K562 (cell line): Measurements from ENCODE around the gene CNDP1. TPM values are rescaled to one million over a fixed set of nuclear protein-coding genes. Genes with fewer than 3 reads are reported as not detected.

Experiments used
- ATF7 ChIP-seq: fragments of 450-650 bp; IDR thresholded peaks from 2 replicates; pipeline ENCODE4 v1.7.1; 2014; ENCODE audit warnings: mild to moderate bottlenecking, moderate library complexity
- BCL6 ChIP-seq: fragments of 250-450 bp; sonication (Bioruptor Pico); IDR thresholded peaks from 2 replicates; pipeline ENCODE4 v1.4.0; 2020
- BRF2 ChIP-seq: IDR thresholded peaks from 3 replicates; pipeline ENCODE4 v1.6.1; 2011; ENCODE audit warnings: borderline replicate concordance, mild to moderate bottlenecking; ENCODE audit not compliant: insufficient read length, insufficient read depth
- CBX3 ChIP-seq, 2 experiments: IDR thresholded peaks; 1 replicate in 1 of 2; 2 replicates in 1 of 2; pipeline ENCODE4 v1.6.1; 2012; ENCODE audit warnings: inconsistent platforms in 2 of 2, low read length in 2 of 2, borderline replicate concordance in 1 of 2, control low read depth in 1 of 2
- CBX5 ChIP-seq: IDR thresholded peaks from 2 replicates; pipeline ENCODE4 v1.6.1; 2014; ENCODE audit warnings: low read depth, borderline replicate concordance
- FOXO4 ChIP-seq: fragments of 450-650 bp; formaldehyde crosslinking; IDR thresholded peaks from 2 replicates; pipeline ENCODE4 v1.4.0; 2020; ENCODE audit warnings: mild to moderate bottlenecking, moderate library complexity
- KLF13 ChIP-seq: fragments of 450-650 bp; IDR thresholded peaks from 2 replicates; pipeline ENCODE4 v1.6.1; 2016; ENCODE audit warnings: missing genetic modification characterization, low read depth, mild to moderate bottlenecking, missing compliant biosample characterization, moderate library complexity, borderline replicate concordance
- KLF6 ChIP-seq: fragments of 250-450 bp; sonication (Bioruptor Pico); IDR thresholded peaks from 2 replicates; pipeline ENCODE4 v1.4.0; 2020; ENCODE audit warnings: mild to moderate bottlenecking, moderate library complexity, borderline replicate concordance
- PHB2 ChIP-seq: fragments of 450-650 bp; IDR thresholded peaks from 2 replicates; pipeline ENCODE4 v1.6.1; 2017; ENCODE audit warnings: low read depth
- SAFB ChIP-seq: fragments of 200-400 bp; formaldehyde crosslinking; IDR thresholded peaks from 2 replicates; pipeline ENCODE4 v1.6.1; 2017; ENCODE audit warnings: low read depth, low read length, borderline replicate concordance
- SREBF1 ChIP-seq: fragments of 150-350 bp; IDR thresholded peaks from 2 replicates; pipeline ENCODE4 v1.6.1; 2014; ENCODE audit warnings: antibody characterized with exemption, low read depth, low read length, borderline replicate concordance
- polyA plus RNA-seq, 8 experiments: library from polyadenylated mRNA; depleted of rRNA in 4 of 8; stranded (reverse) in 5 of 8; unstranded in 3 of 8; fragments of >200 nt; fragmentation: Nextera tagmentation in 2 of 8; fragmentation: Illumina TruSeq in 1 of 8; extraction: Ambion mirVana in 2 of 8; extraction: Trizol in 1 of 8; gene quantifications; 2 replicates each; pipeline versions ENCODE4 v1.2.1 to v1.2.3, GENCODE V29; 2011 to 2014; ENCODE audit warnings: inconsistent platforms in 1 of 8, missing spikeins in 1 of 8
- total RNA-seq, 7 experiments: library from RNA; depleted of rRNA in 6 of 7; stranded (reverse); fragments of >200 nt in 6 of 7; fragmentation: Illumina TruSeq in 2 of 7; extraction: Trizol in 2 of 7; gene quantifications; 2 replicates each; pipeline versions ENCODE4 v1.2.1 to v1.2.3, GENCODE V29; 2011 to 2021; ENCODE audit warnings: low replicate concordance in 1 of 7
- TF ChIP-seq, protein P1 (sequence below), 2 experiments: fragments of 150-350 bp in 1 of 2; IDR thresholded peaks; 2 replicates each; pipeline ENCODE4 v1.6.1; 2012 to 2016; ENCODE audit warnings: low read depth in 2 of 2, low read length in 2 of 2, mild to moderate bottlenecking in 1 of 2, moderate library complexity in 1 of 2
- TF ChIP-seq, protein P2 (sequence below): fragments of 250-450 bp; sonication (Bioruptor Pico); IDR thresholded peaks from 2 replicates; pipeline ENCODE4 v1.5.0; 2021
- TF ChIP-seq, protein P3 (sequence below): fragments of 450-650 bp; conservative IDR thresholded peaks from 2 replicates; pipeline ENCODE4 v1.6.1; 2016; ENCODE audit warnings: missing genetic modification characterization, low read depth, mild to moderate bottlenecking, control low read depth, missing compliant biosample characterization
- TF ChIP-seq, protein P4 (sequence below), 2 experiments: fragments of 450-650 bp in 1 of 2; sonication (generic) in 1 of 2; formaldehyde crosslinking; conservative IDR thresholded peaks; 2 replicates each; pipeline versions ENCODE4 v1.4.0 to v1.8.1; 2020 to 2022; ENCODE audit warnings: mild to moderate bottlenecking in 1 of 2, missing genetic modification reagents in 1 of 2

CNDP1 gene
- total and polyA plus RNA-seq, 9 of the 15 experiments (the other 6 are each of a cell fraction or from before 2014, with no cell fraction given) = not detected

GRCh38 chr18:74495581-74496507 lies 38.5 kb upstream of the CNDP1 start, which contains the start of gene CNDP2 (continued):
- TF ChIP-seq BRF2 (no peak), SAFB (peak; percentile 70; the same call in 1 of the 2 replicates), CBX5 (peak; percentile 4; the same call in 1 of the 2 replicates), KLF6 (CRISPR knock-in tag) (no peak), FOXO4 (CRISPR knock-in tag) (no peak), PHB2 (no peak), CBX3 (IDR thresholded peaks at IDR 0.05; ENCODE audit: borderline replicate concordance in 1 of 2, low read length in 2 of 2) (0 out of 3 replicates have a peak, but pooled peaks of 1 of the 2 experiments have one; percentile 18), KLF13 (tag) (peak; percentile 71; the same call in 1 of the 2 replicates), SREBF1 (no peak), ATF7 (peak; percentile 100), BCL6 (CRISPR knock-in tag) (no peak)
- TF ChIP-seq, protein P1, sequence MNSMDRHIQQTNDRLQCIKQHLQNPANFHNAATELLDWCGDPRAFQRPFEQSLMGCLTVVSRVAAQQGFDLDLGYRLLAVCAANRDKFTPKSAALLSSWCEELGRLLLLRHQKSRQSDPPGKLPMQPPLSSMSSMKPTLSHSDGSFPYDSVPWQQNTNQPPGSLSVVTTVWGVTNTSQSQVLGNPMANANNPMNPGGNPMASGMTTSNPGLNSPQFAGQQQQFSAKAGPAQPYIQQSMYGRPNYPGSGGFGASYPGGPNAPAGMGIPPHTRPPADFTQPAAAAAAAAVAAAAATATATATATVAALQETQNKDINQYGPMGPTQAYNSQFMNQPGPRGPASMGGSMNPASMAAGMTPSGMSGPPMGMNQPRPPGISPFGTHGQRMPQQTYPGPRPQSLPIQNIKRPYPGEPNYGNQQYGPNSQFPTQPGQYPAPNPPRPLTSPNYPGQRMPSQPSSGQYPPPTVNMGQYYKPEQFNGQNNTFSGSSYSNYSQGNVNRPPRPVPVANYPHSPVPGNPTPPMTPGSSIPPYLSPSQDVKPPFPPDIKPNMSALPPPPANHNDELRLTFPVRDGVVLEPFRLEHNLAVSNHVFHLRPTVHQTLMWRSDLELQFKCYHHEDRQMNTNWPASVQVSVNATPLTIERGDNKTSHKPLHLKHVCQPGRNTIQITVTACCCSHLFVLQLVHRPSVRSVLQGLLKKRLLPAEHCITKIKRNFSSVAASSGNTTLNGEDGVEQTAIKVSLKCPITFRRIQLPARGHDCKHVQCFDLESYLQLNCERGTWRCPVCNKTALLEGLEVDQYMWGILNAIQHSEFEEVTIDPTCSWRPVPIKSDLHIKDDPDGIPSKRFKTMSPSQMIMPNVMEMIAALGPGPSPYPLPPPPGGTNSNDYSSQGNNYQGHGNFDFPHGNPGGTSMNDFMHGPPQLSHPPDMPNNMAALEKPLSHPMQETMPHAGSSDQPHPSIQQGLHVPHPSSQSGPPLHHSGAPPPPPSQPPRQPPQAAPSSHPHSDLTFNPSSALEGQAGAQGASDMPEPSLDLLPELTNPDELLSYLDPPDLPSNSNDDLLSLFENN (IDR thresholded peaks at IDR 0.05; ENCODE audit: low read depth in 2 of 2, low read length in 2 of 2) = no peak
- TF ChIP-seq, protein P2, sequence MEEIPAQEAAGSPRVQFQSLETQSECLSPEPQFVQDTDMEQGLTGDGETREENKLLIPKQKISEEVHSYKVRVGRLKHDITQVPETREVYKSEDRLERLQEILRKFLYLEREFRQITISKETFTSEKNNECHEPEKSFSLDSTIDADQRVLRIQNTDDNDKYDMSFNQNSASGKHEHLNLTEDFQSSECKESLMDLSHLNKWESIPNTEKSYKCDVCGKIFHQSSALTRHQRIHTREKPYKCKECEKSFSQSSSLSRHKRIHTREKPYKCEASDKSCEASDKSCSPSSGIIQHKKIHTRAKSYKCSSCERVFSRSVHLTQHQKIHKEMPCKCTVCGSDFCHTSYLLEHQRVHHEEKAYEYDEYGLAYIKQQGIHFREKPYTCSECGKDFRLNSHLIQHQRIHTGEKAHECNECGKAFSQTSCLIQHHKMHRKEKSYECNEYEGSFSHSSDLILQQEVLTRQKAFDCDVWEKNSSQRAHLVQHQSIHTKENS (CRISPR knock-in tag) = no peak
- TF ChIP-seq, protein P3, sequence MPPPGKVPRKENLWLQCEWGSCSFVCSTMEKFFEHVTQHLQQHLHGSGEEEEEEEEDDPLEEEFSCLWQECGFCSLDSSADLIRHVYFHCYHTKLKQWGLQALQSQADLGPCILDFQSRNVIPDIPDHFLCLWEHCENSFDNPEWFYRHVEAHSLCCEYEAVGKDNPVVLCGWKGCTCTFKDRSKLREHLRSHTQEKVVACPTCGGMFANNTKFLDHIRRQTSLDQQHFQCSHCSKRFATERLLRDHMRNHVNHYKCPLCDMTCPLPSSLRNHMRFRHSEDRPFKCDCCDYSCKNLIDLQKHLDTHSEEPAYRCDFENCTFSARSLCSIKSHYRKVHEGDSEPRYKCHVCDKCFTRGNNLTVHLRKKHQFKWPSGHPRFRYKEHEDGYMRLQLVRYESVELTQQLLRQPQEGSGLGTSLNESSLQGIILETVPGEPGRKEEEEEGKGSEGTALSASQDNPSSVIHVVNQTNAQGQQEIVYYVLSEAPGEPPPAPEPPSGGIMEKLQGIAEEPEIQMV (tag) = no peak
- TF ChIP-seq, protein P4, sequence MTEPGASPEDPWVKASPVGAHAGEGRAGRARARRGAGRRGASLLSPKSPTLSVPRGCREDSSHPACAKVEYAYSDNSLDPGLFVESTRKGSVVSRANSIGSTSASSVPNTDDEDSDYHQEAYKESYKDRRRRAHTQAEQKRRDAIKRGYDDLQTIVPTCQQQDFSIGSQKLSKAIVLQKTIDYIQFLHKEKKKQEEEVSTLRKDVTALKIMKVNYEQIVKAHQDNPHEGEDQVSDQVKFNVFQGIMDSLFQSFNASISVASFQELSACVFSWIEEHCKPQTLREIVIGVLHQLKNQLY (CRISPR knock-in tag; conservative IDR thresholded peaks at IDR 0.05) = no peak
